Cortex of kidney (tissue), 1 donor: ENCODE data around the gene XRN2.
A peak's percentile ranks its signal among the peaks of the same experiment; 100 is the strongest.

Experiments
- DNase-seq: peaks from one replicate; lab custom pipeline; 2025; lab: John Stamatoyannopoulos, UW

Gene XRN2

GRCh38 chr20:21303061-21303871 lies at the start of gene XRN2:
XRN2 (plus strand) TSS chr20:21303331; CDS start chr20:21303399, 68 bp downstream.
- peak; percentile 86 for DNase-seq

DNA sequence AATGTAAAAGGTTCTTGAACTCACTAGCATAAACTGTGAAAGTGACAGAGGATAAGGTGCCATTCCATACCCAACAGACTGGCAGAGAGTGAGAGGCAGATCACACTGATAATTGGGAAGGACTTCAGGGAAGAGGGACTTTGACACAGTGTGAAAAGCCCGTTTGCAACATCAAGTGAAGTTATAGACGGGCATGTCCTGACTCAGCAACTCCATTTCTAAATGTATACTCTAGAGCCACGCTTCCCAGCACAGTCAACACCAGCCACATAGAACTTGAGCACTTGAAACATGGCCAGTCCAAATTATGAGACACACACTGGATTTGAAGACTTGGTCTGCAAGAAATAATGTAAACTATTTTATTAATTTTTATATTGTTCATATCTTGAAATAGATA lies 45.9 kb upstream of the XRN2 start:
- no peak for DNase-seq

- DNase-seq, result no peak
These were observed 44.7 kb upstream of the XRN2 start for GRCh38 chr20:21258411-21258810.

GRCh38 chr20:21259346-21259745 lies 43.8 kb upstream of the XRN2 start:
- no peak for DNase-seq

- no peak for DNase-seq
These were observed 40.3 kb upstream of the XRN2 start for GRCh38 chr20:21262812-21263211.

- DNase-seq, result no peak
These were observed 37.6 kb upstream of the XRN2 start for GRCh38 chr20:21265261-21266190.

GRCh38 chr20:21266191-21266536 lies 37.0 kb upstream of the XRN2 start:
- DNase-seq, result no peak

GRCh38 chr20:21269772-21270171 lies 33.4 kb upstream of the XRN2 start:
- no peak for DNase-seq

DNA sequence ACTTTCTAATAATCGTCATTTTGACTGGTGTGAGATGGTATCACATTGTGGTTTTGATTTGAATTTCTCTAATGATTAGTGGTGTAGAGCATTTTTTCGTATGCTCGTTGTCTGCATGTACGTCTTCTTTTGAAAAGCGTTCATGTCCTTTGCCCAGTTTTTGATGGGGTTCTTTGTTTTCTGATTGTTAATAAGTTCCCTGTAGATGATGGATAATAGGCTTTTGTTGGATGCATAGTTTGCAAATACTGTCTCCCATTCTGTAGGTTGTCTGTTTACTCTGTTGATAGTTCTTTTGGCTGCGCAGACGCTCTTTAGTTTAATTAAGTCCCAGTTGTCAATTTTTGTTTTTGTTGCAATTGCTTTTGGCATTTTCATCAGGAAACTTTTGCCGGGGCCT lies 32.3 kb upstream of the XRN2 start:
- DNase-seq, result no peak

DNA sequence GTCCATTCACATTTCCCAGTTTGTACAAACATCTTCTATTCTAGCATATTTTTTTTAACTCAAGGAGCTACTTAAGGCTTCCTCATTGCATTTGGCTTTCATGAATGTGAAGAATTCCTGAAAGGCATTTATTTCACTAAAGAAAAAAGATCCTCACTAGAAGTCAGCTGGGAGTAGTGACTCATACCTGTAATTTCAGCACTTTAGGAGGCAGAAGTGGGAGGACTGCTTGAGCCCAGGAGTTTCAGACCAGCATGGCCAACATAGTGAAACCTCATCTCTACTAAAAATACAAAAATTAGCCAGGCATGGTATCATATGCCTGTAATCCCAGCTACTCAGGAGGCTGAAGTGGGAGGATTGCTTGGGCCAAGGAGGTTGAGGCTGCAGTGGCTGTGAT lies 30.9 kb upstream of the XRN2 start:
- no peak for DNase-seq

- no peak for DNase-seq
These were observed 30.5 kb upstream of the XRN2 start for GRCh38 chr20:21272679-21273078.

- no peak for DNase-seq
These were observed 29.3 kb upstream of the XRN2 start for GRCh38 chr20:21273755-21274386.

DNA sequence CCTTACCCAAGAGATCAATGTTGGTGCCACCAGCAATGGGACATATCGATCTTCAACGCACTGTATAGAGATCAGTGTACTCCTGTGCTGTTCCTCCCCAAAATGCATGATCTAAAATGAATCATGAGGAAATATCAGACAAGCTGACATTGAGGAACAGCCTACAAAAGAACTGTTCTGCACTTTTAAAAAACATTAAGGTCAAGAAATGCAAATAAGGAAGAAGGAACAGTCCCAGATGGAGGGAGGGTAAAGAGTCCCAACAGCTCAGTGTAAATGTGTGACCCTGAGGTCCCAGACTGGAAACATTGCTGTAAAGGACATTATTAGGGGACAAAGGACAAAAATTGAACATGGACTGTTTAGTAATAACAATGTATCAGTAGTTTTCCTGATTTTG lies 24.3 kb upstream of the XRN2 start:
- DNase-seq, result no peak

DNA sequence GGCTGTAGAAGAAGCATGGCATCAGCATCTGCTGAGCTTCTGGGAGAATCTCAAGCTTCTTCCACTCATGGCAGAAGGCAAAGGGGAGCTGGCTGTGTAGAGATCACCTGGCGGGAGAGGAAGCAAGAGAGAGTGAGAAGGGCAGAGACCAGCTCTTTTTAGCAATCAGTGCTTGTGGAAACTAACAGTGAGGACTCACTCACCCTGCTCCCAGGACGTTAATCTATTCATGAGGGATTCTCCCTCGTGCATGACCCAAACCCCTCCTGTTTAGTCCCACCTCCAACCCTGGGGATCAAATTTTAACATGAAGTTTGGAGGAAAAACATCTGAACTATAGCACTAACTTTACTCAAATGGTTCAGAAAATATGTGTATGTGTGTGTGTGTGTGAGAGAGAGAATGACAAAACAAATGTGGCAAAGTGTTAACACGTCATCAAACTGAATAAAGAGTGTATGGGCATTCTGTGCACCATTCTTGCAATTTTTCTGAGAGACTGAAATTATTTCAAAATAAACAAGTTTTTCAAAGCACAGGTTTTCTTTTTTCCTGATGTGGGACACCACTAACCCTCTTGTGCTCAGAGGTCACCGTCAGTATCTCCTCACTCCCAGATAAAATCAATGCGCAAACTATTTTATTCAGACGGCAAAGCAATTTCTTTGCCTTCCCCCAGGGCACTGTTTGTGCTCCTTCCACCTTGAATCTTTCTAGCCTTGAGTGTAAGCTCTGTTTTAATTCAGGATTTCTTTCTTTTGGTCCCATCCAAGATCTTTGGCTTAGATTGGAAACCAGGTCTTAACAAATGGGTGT lies 23.2 kb upstream of the XRN2 start:
- no peak for DNase-seq

- no peak for DNase-seq
These were observed 22.6 kb upstream of the XRN2 start for GRCh38 chr20:21280522-21281016.

DNA sequence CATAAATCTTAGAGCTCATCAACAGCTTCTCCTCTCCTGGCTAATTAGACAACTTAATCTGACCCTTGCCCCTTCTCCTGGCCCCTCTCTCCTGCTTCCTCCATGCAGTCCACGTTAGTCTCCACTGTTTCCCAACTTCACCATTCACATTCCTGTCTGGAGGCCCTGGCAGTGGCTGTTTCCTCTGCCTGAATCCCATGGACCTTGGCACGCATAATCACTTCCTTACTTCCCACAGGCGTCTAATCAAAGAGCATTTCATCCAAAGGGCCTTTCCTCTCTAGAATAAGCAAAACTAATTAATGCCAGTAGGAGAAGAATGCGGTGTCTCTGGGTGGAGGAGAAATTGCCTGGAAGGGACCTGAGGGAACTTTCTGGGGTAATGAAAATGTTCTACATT lies 16.4 kb upstream of the XRN2 start:
- no peak for DNase-seq

DNA sequence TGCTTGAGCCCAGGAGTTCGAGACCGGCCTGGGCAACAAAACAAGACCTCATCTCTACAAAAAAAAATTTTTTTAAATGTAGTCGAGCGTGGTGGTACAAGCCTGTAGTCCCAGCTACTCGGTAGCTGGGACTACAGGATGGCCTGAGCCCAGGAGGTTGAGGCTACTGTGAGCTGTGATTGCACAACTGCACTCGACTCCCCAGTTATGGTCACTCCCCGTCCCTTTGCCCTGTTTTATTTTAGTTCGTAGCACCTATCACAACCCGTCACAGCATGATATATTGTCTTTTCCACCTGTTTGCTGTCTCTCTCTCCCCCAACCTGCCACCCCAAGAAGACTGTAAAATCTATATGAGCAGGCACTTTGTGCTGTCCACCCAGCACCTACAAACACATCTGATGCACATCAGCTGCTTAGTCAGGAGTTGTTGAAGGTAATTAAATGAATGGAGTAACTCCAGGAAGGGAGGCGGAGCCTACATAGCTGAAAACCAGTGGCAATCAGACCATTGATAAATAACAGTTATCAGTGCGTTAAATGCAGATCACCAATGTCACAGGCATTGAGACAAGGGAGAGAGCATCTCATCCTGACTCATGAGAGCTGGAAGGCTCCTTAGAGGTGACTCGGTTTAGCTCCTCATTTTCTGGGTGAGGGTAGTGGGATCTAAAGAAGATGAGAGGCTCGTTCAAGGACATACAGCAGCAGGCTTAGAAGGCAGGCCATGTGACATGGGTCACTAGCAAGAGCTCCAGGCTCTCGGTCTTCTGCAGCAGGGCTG lies 14.4 kb upstream of the XRN2 start:
- DNase-seq, result no peak

GRCh38 chr20:21289651-21290050 lies 13.5 kb upstream of the XRN2 start:
- DNase-seq, result no peak

DNA sequence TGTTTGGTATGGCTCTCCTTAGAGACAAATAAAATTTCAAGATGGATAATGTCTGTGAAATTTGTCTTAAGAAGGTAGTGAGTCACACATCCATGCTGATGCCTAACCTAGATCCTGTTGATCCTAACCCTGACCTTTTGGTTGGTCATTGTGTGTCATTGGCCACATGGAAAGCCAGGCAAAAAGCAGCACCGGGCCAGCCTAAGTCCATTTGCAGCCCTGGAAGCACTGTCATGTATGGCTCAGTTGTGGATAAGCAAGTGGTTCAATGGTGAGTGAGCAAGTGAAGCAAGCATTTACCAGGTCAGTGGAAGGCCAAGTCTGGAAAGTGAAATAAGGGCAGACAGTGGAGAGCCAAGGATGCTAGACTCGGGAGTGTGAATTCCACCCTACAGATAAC lies 12.1 kb upstream of the XRN2 start:
- no peak for DNase-seq

DNA sequence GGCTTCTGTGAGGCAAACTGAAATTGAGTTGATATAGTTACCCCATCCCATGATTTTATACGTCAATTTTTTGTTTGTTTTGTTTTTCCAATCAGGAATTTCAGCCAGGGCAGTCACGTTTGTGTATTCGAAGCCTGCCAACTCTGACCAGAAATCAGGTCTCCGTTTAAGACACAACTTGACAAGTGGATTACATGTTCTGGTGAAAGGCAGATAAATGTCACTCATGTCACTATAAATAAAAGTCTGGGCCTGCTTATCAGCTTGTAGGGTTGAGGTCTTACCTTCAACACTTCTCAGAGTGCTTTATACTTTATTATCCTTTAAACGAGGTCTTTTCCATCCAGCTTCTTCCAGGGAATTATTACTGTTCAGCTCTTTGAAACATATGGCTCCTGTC lies 8.4 kb upstream of the XRN2 start:
- DNase-seq, result no peak
